Colonic mucosa (tissue), 4 donors: ENCODE results near the gene SEMA3A. TPM values are rescaled to one million over a fixed set of nuclear protein-coding genes. Genes with fewer than 3 reads are reported as not detected.

Experiments
- DNase-seq: peaks from one replicate; pipeline ENCODE4 v3.0.0-alpha.2; 2020
- H3K27ac ChIP-seq: fragments of 200-600 bp; one replicate; pipeline ENCODE4 v1.8.0; 2021
- H3K27me3 ChIP-seq: fragments of 200-600 bp; one replicate; pipeline ENCODE4 v1.8.0; 2021
- H3K36me3 ChIP-seq: fragments of 200-600 bp; one replicate; pipeline ENCODE4 v1.8.0; 2021
- H3K4me1 ChIP-seq: fragments of 200-600 bp; one replicate; pipeline ENCODE4 v1.8.0; 2021; ENCODE audit warnings: mild to moderate bottlenecking
- H3K4me3 ChIP-seq: fragments of 200-600 bp; one replicate; pipeline ENCODE4 v1.8.0; 2021
- H3K9ac ChIP-seq, 2 donors: one replicate each; pipeline ENCODE4 v1.7.0; 2013; ENCODE audit warnings: control low read depth in 2 of 2, low read depth in 2 of 2, low read length in 2 of 2
- H3K9me3 ChIP-seq: fragments of 200-600 bp; one replicate; pipeline ENCODE4 v1.8.0; 2021
- CTCF ChIP-seq: fragments of 200-600 bp; IDR thresholded peaks from one replicate; pipeline ENCODE4 v1.8.0; 2022; ENCODE audit warnings: antibody characterized with exemption, mild to moderate bottlenecking
- intact Hi-C: fragments of 100-400 bp; cut with DNase I; formaldehyde crosslinking; loops from one replicate; pipeline ENCODE4 v1.14.1; 2022
- total RNA-seq, 2 donors: library from RNA; stranded (reverse); fragmentation: NEBNext Ultra II Directional in 1 of 2; extraction: Animal tissue kit (Norgen Biotek cat#: 25700) in 1 of 2; gene quantifications; one replicate each; pipeline ENCODE4 v1.2.1, GENCODE V29; 2021
- donor health status: healthy.
- donor health status: DM: no; HTN: no; CAD: no.
- donor health status: DM: no; HTN: no; CAD: no.

The SEMA3A gene
- total RNA-seq, 2 donors from 2014 or later, result 1.7 to 14.2 TPM

GRCh38 chr7:84091318-84091717 lies 103.3 kb downstream of the SEMA3A start:
- intact Hi-C loops, result no loop called here

GRCh38 chr7:84088802-84089201 lies 105.8 kb downstream of the SEMA3A start:
- intact Hi-C loops, result no loop called here
- Histone ChIP-seq H3K27me3 (no peaks in the 10 kb centered on the region), H3K9ac (no peak overlapping the region), H3K36me3 (no peaks in the 10 kb centered on the region), H3K4me1 (no peaks in the 10 kb centered on the region), H3K9me3 (no peaks in the 10 kb centered on the region), H3K4me3 (no peak overlapping the region), H3K27ac (no peak overlapping the region)
- no peak for TF ChIP-seq CTCF
- DNase-seq, result no peak

More at GRCh38 chr7:84091318-84091717, 103.3 kb downstream of the SEMA3A start:
- no peak overlapping the region for H3K9ac ChIP-seq
- H3K27me3 ChIP-seq, result no peaks in the 10 kb centered on the region
- no peak for TF ChIP-seq CTCF
- no peak for DNase-seq
- no peaks in the 10 kb centered on the region for H3K4me1 ChIP-seq
- no peaks in the 10 kb centered on the region for H3K36me3 ChIP-seq
- no peaks in the 10 kb centered on the region for H3K9me3 ChIP-seq
- no peak overlapping the region for H3K4me3 ChIP-seq
- H3K27ac ChIP-seq, result no peak overlapping the region

- no peaks in the 10 kb centered on the region for H3K4me1 ChIP-seq
- H3K27ac ChIP-seq, result no peak overlapping the region
- intact Hi-C loops, result no loop called here
- TF ChIP-seq CTCF, result no peak
- no peaks in the 10 kb centered on the region for H3K27me3 ChIP-seq
- H3K4me3 ChIP-seq, result no peak overlapping the region
- H3K36me3 ChIP-seq, result no peaks in the 10 kb centered on the region
- no peaks in the 10 kb centered on the region for H3K9me3 ChIP-seq
- H3K9ac ChIP-seq, result no peak overlapping the region
- DNase-seq, result no peak
Measured at GRCh38 chr7:84085998-84086397, 108.6 kb downstream of the SEMA3A start.

- Histone ChIP-seq H3K27me3 (no peaks in the 10 kb centered on the region), H3K27ac (no peak overlapping the region), H3K9ac (no peak overlapping the region), H3K4me3 (no peak overlapping the region), H3K9me3 (no peaks in the 10 kb centered on the region), H3K36me3 (no peaks in the 10 kb centered on the region), H3K4me1 (no peaks in the 10 kb centered on the region)
- no peak for DNase-seq
- intact Hi-C loops, result no loop called here
- TF ChIP-seq CTCF, result no peak
Measured at GRCh38 chr7:84085147-84085546, 109.4 kb downstream of the SEMA3A start.

- no peak for TF ChIP-seq CTCF
- H3K27ac ChIP-seq, result no peak overlapping the region
- intact Hi-C loops, result no loop called here
- H3K36me3 ChIP-seq, result no peaks in the 10 kb centered on the region
- no peak for DNase-seq
- no peaks in the 10 kb centered on the region for H3K9me3 ChIP-seq
- H3K4me3 ChIP-seq, result no peak overlapping the region
- H3K27me3 ChIP-seq, result no peaks in the 10 kb centered on the region
- H3K9ac ChIP-seq, result no peak overlapping the region
- H3K4me1 ChIP-seq, result no peaks in the 10 kb centered on the region
Measured at GRCh38 chr7:84083846-84084245, 110.7 kb downstream of the SEMA3A start.
